HG03103 (cell line): ENCODE data around the gene TMEM72.

Source experiments
- ATAC-seq: cut with Tn5 transposase; IDR thresholded peaks from one replicate; pipeline ENCODE4 v1.9.1; 2021; ENCODE audit warnings: low read depth; ENCODE audit not compliant: unreplicated experiment

The TMEM72 gene

DNA sequence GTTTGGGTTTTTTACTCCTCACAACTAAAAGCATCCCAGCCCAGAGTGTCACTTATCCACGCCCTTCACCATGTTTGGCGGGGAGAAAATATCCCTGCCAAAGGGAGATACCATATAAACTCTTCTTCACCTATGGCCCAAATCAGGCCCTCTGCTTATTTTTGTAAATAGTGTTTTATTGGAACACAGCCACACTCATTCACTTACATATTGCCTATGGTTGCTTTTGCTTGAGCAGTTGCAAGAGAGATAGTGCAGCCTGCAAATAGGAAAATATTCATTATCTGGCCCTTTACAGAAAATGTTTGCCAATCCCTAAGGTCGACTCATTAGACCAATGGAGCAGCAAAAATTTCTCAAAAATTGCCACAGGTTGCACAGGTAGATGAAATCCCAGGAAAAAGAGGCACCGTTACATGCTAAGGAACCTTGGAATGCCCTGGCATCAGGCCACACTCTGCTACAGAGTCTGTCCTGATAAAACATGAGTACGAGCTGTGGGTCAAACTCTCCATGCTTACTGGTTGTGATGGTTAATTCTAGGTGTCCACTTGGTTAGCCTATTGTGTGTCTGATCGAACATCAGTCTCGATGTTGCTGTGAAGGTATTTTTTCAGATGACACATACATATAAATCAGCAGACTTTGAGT, 40.6 kb downstream of the TMEM72 start:
- ATAC-seq, result no peak

DNA sequence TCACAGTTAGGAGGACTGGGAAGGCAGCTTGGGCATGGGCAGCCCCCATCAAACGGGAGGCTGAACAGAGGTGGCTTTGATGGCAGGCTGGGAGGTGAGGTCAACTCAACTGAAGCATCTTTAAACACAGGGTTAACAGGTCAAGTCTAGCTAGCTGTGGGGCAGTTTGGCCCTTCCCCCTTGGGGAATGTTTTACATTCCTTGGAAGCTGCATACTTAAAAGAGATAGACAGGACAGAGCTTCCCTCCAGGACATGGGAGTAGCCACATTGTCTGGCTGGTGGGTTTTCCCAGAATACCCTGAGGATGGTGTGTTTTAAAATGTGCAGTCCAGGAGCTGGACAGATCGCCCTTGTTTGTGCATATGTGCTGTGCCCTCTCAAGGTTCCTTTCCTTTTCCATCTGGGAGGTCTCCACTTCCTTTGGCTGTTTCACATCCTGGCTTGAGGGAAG, 41.7 kb downstream of the TMEM72 start:
- ATAC-seq, result no peak

DNA sequence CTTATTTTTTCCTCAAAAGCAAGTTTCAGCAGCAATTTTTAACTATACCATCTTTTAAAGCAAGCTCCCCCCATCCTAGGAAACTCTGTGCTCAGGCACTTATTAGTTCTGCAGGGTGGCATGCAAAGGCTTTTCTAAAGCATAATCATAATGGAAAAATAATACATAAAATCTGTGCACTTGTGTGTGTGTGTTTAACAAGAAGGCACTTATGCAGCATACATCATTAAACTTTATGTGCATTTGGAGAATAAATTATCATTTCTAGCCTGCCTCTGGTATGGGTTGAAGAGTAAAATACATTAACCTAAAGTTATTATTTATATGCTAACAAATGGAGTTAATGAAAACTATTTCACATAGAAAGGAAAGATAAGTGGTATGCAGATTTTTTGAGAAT, 42.9 kb downstream of the TMEM72 start:
- ATAC-seq, result no peak

DNA sequence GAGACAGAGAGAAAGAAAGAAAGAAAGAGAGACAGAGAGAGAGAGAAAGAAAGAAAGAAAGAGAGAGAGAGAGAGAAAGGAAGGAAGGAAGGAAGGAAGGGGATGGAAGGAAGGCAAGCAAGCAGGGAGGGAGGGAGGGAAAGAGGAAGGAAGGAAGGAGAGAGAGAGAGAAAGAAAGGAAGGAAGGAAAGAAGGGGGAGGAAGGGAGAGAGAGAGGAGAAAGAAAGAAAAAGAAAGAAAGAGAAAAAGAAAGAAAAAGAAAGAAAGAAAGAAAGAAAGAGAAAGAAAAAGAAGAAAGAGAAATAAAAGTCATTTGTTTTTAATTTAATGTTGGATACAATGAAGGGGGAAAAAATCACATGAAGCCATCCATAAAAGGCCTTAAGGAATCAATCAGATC, 43.8 kb downstream of the TMEM72 start:
- no peak for ATAC-seq

DNA sequence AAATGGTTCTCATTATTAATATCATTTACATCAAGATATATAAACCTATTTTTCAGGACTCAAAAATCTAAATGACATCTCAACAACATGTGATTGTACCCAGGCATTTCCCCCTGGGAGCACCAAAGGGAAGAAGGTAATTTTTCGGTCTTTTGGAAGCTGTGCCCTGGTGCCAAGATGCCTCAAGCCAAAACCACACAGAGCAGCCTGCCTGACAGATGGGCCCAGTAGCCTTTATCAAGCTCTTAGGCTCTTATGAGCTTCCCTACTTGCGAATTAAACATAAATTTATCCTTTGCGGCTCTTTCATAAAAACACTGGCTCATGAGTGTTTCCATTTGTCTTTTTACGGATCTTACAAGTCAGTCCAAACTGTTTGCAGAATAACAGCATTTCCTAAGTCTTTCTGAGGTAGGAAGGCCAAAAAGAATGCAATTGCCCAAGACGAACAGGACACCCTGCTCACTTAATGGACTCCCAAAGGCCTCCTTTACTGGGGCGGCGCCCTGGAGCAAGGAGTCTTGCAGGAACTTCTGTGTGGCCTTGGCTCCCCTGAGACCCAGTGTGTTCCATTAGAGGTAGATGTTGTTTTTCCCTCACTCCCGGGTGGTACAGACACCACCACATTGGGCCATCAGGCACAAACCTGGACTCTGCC, 44.4 kb downstream of the TMEM72 start:
- no peak for ATAC-seq

DNA sequence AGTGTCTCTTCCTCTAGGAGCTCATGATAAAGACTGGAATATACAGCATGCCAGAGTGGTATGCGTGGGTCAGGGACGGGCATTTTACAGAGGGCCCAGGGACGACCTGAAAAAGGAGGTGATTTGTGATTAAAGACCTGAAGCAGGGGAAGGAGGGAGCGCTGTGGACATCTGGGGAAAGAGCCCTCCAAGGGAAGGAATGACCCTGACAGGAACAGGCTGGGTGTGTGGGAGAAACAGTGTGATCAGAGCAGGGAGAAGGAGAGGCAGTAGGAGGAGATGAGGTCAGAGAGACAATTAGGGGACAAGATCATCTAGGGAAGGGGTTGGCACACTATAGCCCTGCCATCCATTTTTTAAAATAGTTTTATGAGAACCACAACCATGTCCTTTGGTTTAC, 45.1 kb downstream of the TMEM72 start:
- no peak for ATAC-seq

DNA sequence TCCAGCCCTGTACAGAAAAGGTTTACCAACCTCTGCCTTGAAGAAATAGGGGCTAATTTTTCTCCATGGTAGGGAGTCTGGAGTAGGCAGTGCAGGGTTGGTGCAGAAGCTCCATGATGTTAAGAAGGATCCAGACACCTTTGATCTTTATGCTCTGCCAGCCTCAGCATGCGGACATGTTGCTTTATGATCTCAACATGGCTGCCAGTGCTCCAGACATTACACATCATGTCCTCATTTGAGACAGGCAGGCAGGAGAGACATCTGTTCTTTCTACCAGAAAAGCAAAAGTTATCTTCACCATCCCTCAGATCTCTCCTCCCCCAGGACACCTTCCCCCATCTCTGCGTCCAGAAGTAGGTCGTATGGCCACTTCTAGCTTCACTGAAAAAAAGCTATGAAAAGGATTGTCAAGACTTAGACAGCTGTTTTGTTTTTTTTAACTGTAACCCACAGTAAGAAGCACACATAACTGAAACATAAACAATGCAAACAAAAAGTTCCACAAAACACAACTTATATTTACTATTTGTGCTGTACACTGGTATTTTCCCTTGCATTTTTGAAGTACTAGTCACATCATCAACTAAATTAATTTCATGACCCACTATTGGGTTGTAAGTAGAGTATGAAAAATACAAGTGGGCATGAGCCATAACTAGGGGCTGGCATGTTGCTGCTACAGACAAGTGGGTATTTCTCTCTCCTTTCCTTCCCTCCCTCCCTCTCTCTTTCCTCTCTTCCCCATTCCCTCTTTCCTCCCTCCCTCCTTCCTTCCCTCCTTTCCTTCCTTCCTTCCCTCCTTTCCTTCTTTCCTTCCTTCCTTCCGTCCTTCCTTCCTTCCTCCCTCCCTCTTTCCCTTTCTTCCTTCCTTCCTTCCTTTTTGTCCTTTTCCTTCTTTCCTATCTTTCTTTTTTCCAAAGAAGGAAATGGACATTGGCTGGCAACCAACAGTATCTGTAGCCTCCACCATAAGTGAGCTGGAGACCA, 45.9 kb downstream of the TMEM72 start:
- ATAC-seq, result no peak

DNA sequence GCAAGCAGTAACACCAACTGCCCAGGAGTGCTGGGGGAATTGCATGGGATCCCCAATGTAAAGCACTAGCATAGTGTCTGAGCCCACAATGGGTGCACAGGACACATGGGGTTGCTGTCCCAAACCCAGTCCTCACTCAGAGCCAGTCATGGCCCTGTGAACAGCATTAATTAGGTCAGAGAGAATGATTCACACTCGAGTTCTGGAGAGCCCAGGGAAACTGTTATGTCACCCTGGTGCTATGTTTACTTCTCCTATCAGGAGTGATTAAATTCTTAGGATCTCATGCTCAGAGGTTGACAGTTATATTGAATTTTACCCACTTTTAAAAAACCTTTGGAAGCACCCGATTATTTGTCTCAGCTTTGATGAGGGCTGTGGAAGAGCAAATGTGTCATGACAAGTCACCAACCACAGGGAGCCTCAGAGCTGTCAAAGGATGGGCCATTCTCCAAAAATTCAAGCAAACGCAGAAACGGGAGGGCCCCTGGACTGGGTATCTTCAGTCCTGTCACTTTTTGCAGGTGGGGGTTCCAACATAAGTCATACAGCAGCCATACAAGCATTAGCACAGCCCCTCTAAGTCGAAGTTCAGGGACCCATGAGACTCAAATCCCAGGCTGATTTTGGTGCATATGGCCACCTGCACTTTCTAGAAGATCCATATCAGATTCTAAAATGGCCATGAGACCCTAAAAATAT, 47.2 kb downstream of the TMEM72 start:
- ATAC-seq, result no peak

DNA sequence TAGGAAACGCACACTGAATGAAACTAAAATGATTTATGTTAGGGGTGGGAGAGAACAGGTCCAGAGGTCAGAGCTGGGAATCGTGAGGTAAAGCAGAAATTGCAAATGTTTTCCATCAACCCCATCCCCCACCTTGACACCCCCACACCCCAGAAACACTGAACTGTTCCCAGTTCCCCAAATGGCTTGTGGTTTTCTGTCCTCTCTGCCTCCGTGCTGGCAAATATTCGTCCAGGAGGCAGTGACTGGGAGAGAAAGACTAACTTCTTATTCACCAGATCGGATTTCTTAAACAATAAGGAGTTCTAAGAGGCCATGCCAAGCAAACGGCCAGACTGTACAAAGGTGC, 47.7 kb downstream of the TMEM72 start:
- no peak for ATAC-seq

DNA sequence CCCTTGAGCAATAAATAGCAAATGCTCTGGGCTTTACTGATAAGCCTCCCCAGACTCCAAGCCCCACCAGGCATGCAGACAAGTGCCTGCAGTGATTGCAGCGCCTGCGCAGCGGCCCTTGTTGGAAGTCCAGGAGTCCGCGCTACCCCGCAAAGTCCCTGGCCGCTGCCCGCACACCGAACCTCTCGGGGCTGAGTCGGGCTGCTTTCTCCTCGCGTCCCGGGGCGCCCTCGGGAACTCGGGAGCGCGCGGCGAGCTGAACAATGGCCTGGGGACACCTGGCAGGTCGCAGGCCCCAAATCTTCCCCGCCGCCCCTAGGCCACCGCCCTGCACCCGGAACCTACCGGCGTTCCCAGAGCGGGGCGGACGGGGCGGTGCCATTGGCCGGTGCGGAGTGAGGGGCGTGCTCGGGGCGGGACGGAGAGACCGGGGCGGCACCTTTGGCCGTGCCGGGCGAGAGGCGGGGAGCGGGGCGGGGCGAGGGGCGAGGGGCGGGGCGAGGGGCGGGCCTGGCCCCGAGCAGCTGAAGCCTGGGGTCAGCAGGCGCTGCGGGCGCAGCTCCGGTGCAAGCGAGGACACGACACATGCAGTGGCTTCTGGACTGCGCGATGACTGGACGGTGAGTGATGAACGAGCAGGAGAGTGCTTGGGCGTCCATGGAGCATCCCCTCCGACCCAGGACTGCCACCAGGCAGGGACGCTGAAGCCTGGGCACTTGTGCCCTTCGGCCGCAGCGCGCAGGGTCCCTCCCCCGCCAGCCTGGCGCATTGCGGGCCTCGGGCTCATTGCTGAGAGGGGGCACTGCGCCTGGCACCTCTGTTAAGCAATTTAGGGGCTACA, 48.3 kb downstream of the TMEM72 start, which contains the start of gene RASSF4:
RASSF4 (plus strand) TSS at position 556 of the 841 bp plus-strand sequence. CDS start 10,401 bp downstream, outside the sequence.
- peak; percentile 93 for ATAC-seq

DNA sequence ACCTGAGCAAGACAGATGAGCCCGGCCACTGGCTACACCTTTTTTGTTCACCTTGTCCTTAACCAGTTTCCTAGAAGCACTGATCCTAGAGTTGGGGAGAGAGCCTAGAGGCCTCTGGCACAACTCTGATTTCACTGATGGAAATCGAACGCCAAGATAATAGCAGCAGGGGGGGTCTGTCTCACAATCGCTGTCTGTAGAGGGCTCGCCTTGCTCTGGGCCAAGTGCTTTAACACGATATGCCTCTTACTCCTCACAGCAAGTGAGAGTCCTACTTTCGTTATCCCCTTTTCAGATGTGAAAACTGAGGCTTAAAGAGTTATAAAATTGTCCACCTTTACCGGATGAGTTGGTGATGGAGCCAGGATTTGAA, 48.9 kb downstream of the TMEM72 start:
- ATAC-seq, result no peak

DNA sequence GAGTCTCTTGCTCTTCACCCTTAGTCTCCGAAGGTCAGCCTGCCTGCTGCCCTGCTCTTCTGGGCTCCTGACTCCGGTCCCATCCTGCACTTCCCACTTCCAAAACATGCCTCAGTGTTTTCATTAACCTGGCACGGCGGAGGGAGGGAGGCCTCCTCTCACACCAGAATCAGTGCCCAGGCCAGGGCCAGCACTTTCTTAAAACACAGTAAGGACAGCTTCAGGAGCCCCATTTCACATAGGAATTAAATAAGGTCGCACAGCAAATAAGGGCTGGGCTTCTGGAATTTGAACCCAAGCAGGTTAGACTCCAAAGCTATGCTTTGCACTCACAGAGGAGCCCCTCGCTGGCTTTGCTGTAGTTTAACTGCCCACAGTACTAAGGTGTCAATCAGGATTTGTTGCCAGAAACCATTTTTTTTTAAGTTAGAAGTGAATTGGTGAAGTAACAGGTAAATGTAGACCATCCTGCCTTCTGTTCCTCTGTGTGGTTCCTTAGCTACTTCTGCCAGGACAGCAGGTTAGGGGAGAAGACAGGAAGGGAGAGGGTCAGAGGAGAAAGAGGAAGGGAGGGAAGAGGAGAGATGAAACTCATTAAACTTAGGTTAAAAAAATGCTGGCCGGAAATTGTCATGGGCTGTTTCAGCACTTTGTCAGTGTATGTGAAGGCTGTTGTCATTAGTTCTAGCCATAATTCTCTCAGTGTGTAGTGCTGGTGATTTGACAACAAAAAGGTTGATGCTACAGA, 49.5 kb downstream of the TMEM72 start:
- ATAC-seq, result no peak

DNA sequence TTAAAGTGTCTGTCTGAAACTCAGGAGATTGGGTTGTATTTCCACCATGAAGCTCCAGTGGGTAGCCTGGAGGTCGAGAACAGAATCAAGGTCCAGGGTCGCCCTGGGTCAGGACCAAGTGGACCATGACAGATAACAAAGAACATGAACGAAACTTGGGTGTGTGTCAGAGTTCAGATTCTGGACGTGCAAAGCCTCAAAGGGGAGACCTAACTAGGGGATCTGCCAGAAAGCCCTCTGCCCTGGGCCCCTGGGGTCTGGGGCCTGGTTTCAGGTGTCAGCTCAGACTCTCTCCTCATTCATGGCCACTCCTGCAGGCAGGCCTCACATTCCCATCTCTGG, 50.1 kb downstream of the TMEM72 start:
- ATAC-seq, result no peak

DNA sequence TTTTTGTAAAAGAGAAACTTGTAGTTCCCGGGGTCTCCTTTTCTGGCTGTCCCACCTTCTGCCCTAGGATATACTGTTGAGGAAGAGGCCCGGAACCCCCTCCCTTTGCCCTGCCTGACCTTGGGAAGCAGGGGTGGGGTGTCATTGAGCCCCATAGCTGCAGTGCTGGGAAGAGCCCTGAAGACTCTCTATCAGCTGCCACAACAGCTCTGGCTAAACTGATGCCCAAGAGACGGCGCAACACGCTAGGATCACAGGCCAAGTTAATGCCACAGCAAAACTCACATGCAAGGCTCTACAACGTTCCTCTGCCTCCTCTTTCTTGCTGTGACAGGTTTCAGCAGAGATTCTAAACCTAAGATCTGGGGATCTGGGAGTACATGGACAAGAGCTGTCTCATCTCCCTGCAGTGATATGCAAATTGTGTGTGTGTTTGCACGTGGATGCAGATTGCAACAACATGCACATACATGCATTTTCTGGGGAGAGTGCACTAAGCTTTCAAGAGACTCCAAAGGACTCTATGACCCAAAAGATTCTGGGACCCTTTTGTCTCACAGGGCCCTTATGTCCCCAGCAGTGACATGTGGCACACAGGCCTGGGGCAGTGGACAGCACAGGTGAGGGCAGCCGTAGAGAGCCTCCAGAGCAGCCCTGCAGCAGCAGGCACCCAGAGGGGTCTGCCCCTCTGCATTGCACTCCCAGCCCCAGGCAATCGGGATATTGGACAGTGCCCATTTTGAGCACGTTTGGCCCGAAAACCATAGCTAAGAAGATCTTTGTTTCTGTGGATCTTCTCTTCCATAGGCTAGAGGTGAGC, 51.0 kb downstream of the TMEM72 start:
- no peak for ATAC-seq

DNA sequence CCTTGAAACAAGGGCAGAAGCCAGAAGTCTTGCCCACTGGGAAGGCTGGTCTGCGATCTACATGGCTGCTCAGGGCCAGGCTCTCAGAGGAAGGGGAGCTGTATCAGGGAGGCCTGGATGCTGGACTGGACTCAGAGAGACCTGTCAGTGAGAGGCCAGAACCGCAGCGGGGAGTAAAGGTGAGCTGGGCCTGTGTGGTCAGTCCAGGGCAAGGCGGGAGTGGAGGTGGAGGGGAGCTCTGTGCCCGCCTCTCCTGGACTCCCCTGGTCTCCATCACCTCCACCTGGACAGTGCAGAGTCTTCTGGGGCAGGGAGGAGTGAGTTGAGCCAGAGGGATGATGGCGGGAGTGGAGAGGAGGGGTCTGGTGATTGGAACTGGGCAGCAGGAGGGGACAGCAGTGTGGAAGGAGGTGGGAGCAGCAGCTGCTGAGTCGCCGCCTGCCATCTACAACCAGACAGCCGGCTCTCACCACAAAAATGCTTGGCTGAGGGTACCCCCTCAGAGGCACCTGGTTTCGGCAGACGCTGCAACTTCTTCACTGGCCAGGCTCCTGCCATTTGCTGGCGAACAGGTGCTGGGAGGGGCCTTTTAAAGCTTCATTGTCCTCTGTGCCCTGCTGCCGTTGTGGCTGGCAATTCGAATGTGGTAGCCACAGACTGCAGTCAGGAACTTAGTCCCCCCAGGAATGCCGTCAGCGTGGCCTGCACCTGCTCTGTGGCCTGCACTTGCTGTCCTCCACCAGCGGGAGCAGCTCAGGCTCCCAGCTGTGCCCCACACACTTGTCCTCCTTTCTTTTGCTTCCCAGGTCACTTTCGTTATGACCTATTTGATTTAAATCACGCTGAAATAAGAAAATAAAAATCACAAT, 52.0 kb downstream of the TMEM72 start:
- ATAC-seq, result no peak

DNA sequence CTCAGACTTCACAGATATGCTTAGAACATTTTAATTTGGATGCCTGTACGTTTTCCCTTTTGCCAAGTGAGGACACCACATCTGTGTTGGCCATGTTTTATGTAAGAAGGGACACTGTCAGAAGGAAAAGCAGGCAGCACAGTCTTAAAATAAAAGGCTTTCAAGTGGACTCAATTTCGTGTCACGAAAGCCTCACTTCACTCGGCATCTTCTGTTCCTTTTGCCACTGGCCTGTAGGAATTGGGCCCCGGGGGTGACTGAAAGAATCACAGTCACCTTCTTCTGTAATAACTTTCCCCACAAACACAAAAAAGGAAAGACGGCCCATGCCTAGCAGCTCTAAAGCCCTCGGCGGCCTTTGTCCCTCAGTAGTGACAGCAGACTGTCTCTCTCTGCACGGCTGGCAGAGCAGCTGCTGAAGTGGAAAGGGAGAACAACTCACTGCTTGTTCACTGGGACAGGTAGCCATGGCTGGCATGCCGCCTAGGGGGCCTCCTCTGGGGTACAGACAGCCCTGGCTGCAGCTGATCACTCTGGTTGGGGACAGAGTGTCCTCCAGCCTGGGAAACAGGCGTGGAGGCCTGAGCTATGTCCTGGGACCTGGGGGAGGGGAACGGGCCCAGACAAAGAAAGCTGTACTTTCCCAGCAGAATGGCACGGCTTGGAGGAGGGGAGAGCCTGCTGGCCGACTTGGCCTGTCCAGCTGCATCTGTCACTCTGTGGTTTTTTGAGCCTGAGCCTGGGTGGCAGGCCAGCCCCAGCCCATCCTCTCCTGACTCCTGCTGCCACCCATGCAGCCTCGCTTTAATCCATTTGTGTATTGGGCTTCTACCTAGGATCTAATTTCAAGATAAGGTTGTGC, 52.9 kb downstream of the TMEM72 start:
- no peak for ATAC-seq

DNA sequence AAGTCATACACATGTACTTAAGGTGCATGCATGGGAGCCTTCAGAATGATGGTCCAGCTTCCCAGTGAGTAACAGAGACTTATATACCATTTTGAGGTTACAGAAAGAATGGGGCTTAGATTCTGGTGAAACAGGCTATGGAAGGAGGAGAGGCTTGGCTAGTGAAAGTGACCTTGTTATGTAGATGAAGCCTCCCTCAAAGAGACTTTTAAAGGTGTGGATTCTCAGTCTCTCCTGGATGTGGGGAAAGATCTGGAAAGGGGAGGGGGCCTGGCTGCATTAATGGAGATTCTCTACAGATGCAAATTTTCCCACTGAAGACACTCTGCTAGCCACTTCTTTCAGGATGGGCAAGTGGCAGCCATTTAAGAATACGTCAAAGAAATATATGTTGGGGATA, 54.0 kb downstream of the TMEM72 start:
- no peak for ATAC-seq
